Measurements from ENCODE around the gene MTRF1. TPM values are rescaled to one million over a fixed set of nuclear protein-coding genes. Genes with fewer than 3 reads are reported as not detected.

Gene MTRF1
- total RNA-seq, 2 experiments from 2014 or later, result 22.6 to 23.4 TPM

- CTCF ChIA-PET, result interaction anchor here (1.1 to 1.6 kb wide), 3 partner anchors 9 to 166 kb away, joined by 4 read pairs; no protein-coding TSS in a partner anchor
- H3K9me3 Mint-ChIP-seq, result no peaks in the 10 kb centered on the region
- POLR2A ChIA-PET, result no interaction called here
- H3K27me3 Mint-ChIP-seq, result no peaks in the 10 kb centered on the region
- H3K4me3 Mint-ChIP-seq, result no peak overlapping the region
- peaks cover 13% of the 10 kb centered on the region for H3K36me3 Mint-ChIP-seq (ENCODE audit: low read depth)
- ATAC-seq (no peak), DNase-seq (no peak)
- intact Hi-C loops (cut with micrococcal nuclease), result loop anchor here (5.0 kb wide), 1 partner anchor 143 kb away; no protein-coding TSS in a partner anchor
- peaks cover 2% of the 10 kb centered on the region for H3K4me1 Mint-ChIP-seq (ENCODE audit: low read depth)
- TF ChIP-seq CTCF (IDR thresholded peaks at IDR 0.05), result no peak
- H3K27ac Mint-ChIP-seq, result peak overlapping the region; percentile 49
Measured at GRCh38 chr13:41220401-41220800, 43.0 kb downstream of the MTRF1 start.

- ATAC-seq (no peak), DNase-seq (no peak)
- H3K27ac Mint-ChIP-seq, result no peak overlapping the region
- H3K9me3 Mint-ChIP-seq, result peaks cover 6% of the 10 kb centered on the region
- no peaks in the 10 kb centered on the region for H3K27me3 Mint-ChIP-seq
- H3K4me1 Mint-ChIP-seq (ENCODE audit: low read depth), result peaks cover 2% of the 10 kb centered on the region
- intact Hi-C loops (cut with micrococcal nuclease), result no loop called here
- no peak overlapping the region for H3K4me3 Mint-ChIP-seq
- TF ChIP-seq CTCF (IDR thresholded peaks at IDR 0.05), result no peak
- CTCF ChIA-PET, result interaction anchor here (0.8 kb wide), 1 partner anchor 21 kb away, joined by 3 read pairs; the partner anchor contains the start of gene KBTBD7
- POLR2A ChIA-PET, result no interaction called here
- peaks cover 17% of the 10 kb centered on the region for H3K36me3 Mint-ChIP-seq (ENCODE audit: low read depth)
Measured at GRCh38 chr13:41216160-41216559, 47.2 kb downstream of the MTRF1 start.

- H3K27ac Mint-ChIP-seq, result no peak overlapping the region
- H3K4me1 Mint-ChIP-seq (ENCODE audit: low read depth), result no peaks in the 10 kb centered on the region
- intact Hi-C loops (cut with micrococcal nuclease), result no loop called here
- no peak overlapping the region for H3K4me3 Mint-ChIP-seq
- peaks cover 12% of the 10 kb centered on the region for H3K36me3 Mint-ChIP-seq (ENCODE audit: low read depth)
- no peaks in the 10 kb centered on the region for H3K27me3 Mint-ChIP-seq
- peaks cover 12% of the 10 kb centered on the region for H3K9me3 Mint-ChIP-seq
- ATAC-seq (no peak), DNase-seq (no peak)
- no peak for TF ChIP-seq CTCF (IDR thresholded peaks at IDR 0.05)
- POLR2A ChIA-PET, result no interaction called here
- CTCF ChIA-PET, result no interaction called here
Measured at GRCh38 chr13:41213919-41214318, 49.5 kb downstream of the MTRF1 start.

GRCh38 chr13:41213316-41213715 is 50.1 kb downstream of the MTRF1 start:
- H3K36me3 Mint-ChIP-seq (ENCODE audit: low read depth), result peaks cover 12% of the 10 kb centered on the region
- H3K27me3 Mint-ChIP-seq, result no peaks in the 10 kb centered on the region
- H3K4me1 Mint-ChIP-seq (ENCODE audit: low read depth), result no peaks in the 10 kb centered on the region
- no peak overlapping the region for H3K27ac Mint-ChIP-seq
- ATAC-seq, result no peak
- ChIA-PET CTCF (no interaction called here), POLR2A (no interaction called here)
- no peak for DNase-seq
- intact Hi-C loops (cut with micrococcal nuclease), result no loop called here
- peaks cover 12% of the 10 kb centered on the region for H3K9me3 Mint-ChIP-seq
- TF ChIP-seq CTCF (IDR thresholded peaks at IDR 0.05), result no peak
- H3K4me3 Mint-ChIP-seq, result no peak overlapping the region

- intact Hi-C loops (cut with micrococcal nuclease), result no loop called here
- Mint-ChIP-seq H3K27me3 (no peaks in the 10 kb centered on the region), H3K9me3 (peaks cover 15% of the 10 kb centered on the region), H3K27ac (no peak overlapping the region), H3K4me1 (ENCODE audit: low read depth) (no peaks in the 10 kb centered on the region), H3K36me3 (ENCODE audit: low read depth) (peaks cover 12% of the 10 kb centered on the region), H3K4me3 (no peak overlapping the region)
- CTCF ChIA-PET, result interaction anchor here (0.6 kb wide), 1 partner anchor 10 kb away, joined by 3 read pairs; no protein-coding TSS in a partner anchor
- no peak for ATAC-seq
- POLR2A ChIA-PET, result no interaction called here
- no peak for DNase-seq
- no peak for TF ChIP-seq CTCF (IDR thresholded peaks at IDR 0.05)
Measured at GRCh38 chr13:41212881-41213280, 50.5 kb downstream of the MTRF1 start.

All from activated CD8-positive, alpha-beta T cell treated with anti-CD3 and anti-CD28 coated beads for 36 hours (primary cell).